Hematopoietic multipotent progenitor cell treated with erythropoietin and hydrocortisone succinate and interleukin-3 and kit ligand, for 17 days (in vitro differentiated cells): ENCODE measurements around the gene C1GALT1.

Experiments used
- DNase-seq: peaks from one replicate; pipeline ENCODE4 v3.0.0-alpha.2; 2015; ENCODE audit warnings: low spot score

C1GALT1 gene

GRCh38 chr7:7201578-7202374 is 19.4 kb downstream of the C1GALT1 start:
- DNase-seq: no peak

DNA sequence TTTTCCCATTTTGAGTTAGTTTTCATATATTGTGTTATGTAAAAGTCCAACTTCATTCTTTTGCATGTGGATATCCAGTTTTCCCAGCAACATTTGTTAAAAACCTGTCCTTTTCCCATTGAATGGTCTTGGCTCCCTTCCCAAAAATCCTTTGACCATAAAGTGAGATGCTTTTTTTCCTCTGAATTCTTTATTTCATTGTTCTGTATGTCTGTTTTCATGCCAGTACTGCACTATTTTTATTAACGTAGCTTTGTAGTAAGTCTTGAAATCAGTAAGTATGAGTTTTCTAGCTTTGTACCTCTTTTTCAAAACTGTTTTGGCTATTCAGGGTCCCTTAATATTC is 20.0 kb downstream of the C1GALT1 start:
- no peak for DNase-seq

GRCh38 chr7:7203813-7204575 is 21.6 kb downstream of the C1GALT1 start:
- no peak for DNase-seq

GRCh38 chr7:7207876-7208275 is 25.5 kb downstream of the C1GALT1 start:
- no peak for DNase-seq

- DNase-seq: no peak
Measured at GRCh38 chr7:7208520-7208919, 26.2 kb downstream of the C1GALT1 start.

- no peak for DNase-seq
Measured at GRCh38 chr7:7209412-7210050, 27.2 kb downstream of the C1GALT1 start.

GRCh38 chr7:7210475-7211237 is 28.3 kb downstream of the C1GALT1 start:
- DNase-seq: no peak

DNA sequence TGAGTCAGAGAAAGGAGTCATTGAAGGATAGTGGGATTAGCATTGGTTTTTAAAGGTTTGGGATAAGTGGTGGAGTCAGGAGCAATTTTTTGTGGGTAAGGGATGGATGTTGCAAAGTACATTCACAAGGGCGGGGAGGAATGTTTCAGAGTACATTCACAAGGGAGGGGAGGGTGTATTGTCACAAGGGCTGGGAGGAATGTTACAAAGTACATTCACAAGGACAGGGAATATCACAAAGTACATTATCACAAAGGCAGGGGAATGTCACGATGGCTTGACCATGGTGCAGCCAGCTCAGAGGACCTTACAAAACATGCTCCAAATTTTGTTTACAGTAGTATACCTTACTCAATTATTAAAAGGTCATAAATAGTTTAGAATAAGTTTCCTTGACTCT is 30.3 kb downstream of the C1GALT1 start:
- no peak for DNase-seq

- no peak for DNase-seq
Measured at GRCh38 chr7:7214398-7215347, 32.3 kb downstream of the C1GALT1 start.

DNA sequence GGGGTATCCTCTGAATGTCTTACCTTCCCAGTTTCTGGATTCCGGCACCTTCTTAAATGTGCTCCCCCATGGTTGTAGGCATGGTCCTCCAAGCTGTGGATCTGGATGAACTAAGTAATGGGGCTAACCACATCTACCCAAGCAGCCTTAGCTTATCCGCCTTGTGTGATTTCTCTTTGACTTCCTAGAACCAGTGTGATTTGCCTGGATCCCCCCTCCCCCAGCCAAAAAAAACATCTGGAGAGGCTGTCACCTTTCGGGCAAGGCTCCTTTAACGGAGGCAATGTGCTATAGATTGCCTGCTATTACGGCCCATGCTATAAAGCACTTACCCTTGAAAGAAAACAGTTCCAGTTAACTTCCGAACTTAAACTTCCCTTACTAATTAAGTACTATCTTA is 33.9 kb downstream of the C1GALT1 start:
- no peak for DNase-seq

DNA sequence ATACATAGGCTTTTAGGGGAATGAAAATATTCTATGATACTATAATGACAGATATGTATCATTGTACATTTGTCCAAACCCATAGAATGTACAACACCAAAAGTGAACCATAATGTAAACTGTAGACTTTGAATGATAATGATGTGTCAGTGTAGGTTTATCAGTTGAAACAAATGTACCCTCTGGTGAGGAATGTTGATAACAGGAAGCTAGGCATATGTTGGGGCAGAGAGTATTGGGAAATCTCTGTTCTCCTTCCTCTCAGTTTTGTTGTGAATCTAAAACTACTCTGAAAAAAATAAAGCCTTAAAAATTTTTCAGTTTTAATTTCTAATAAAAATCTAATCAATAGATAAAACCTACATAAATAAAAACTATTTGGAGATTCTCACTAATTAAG is 36.9 kb downstream of the C1GALT1 start:
- no peak for DNase-seq

DNA sequence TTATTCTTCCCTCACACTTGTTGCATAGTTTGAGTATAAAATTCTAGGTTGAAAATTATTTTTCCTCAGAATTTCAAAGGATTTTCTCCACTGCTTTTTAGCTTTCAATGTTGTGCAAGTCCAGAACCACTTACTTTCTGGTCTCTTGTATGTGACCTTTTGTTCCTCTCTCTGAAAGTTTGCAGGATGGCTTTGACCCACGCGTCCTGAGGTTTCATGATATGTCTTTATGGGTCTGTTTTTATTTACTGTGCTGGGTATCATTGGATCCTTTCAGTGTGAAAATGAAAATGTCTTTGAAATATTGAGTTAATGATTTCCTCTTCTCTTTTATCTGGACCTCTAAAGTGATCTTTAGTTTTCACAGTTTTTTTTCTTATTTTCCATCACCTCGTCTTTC is 38.5 kb downstream of the C1GALT1 start:
- DNase-seq: no peak

GRCh38 chr7:7221599-7222038 is 39.3 kb downstream of the C1GALT1 start:
- DNase-seq: no peak

- no peak for DNase-seq
Measured at GRCh38 chr7:7223250-7223649, 40.9 kb downstream of the C1GALT1 start.

- no peak for DNase-seq
Measured at GRCh38 chr7:7226407-7226806, 44.1 kb downstream of the C1GALT1 start.

- no peak for DNase-seq
Measured at GRCh38 chr7:7228472-7228871, 46.1 kb downstream of the C1GALT1 start.

GRCh38 chr7:7228967-7229366 is 46.6 kb downstream of the C1GALT1 start:
- no peak for DNase-seq

DNA sequence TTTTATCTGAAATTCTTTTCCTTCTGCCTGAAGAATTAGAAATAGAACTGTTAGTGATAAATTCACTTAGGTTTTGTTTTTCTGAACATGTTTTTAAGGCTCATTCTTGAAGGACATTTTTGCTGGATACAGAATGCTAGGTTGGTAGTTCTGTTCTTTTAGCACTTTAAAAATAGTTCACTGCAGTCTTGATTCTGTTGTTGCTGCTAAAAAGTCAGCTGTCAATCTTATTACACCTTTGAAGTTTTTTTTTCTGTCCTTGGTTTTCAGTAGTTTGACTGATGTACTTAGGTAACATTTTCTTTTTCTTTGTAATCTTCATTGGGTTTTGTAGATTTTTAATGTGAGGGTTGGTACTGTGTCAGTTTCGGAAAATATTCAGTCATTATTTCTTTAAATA is 48.7 kb downstream of the C1GALT1 start:
- no peak for DNase-seq

DNA sequence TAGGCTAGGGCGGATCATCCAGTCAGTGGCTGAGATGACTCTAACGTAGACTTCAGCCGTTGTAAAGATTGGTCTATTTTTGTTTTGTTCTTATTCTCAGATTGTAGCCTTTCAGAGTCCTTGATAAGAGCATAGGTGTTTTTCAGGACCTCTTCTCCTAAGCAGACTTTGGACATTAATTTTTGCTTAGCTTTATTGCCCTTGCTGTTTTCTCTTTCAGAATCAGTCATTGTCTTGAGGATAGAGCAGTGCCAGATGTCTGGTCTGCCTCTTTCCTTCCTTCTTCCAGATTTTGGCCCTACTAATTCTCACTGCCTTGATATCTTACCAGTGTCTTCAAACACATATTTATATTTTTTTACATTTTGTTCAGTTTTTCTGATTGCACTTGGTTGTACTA is 49.5 kb downstream of the C1GALT1 start:
- DNase-seq: no peak

DNA sequence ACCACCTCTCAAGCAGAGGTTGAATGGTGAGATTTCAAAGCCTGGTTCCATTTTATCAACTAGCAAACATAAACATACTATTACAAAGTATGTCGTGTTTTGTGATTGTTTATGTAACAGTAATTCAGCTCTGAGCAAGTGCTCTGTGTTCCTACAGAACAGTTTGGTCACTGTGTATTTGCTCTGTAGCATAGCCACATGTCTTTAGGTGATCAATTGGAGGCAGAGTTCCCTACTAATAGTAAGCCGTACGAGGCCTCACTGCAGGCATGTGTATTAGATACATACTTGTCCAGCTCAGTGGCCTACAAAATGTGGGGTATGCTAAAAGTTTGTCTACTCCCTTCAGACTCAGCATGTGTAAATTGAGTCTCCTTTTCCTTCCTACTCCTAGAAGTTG is 53.0 kb downstream of the C1GALT1 start:
- DNase-seq: no peak

- DNase-seq: no peak
Measured at GRCh38 chr7:7236041-7236440, 53.7 kb downstream of the C1GALT1 start.
